Activated T-helper 1 cell treated with anti-CD3 and anti-CD28 coated beads, Interleukin-12 subunit alpha, Interleukin-12 subunit beta, Interleukin-2, Interleukin-4 antibody, amounts not matched to agents 30 ng/mL and 10 ng/mL and 1 ng/mL, durations not matched to agents 14 hours and 24 hours and 36 hours (primary cell): ENCODE measurements around the gene LMO2. TPM values are rescaled to one million over a fixed set of nuclear protein-coding genes. Genes with fewer than 3 reads are reported as not detected.

Experiments
- DNase-seq: peaks from one replicate; pipeline ENCODE4 v3.0.0; 2021; ENCODE audit warnings: low spot score
- H3K27ac Mint-ChIP-seq: one replicate; pipeline ENCODE4 v1.8.0; 2021; ENCODE audit warnings: mild to moderate bottlenecking, mixed read lengths
- H3K27me3 Mint-ChIP-seq: one replicate; pipeline ENCODE4 v1.8.0; 2022; ENCODE audit warnings: mild to moderate bottlenecking, moderate library complexity, mixed read lengths; ENCODE audit not compliant: insufficient read depth
- H3K36me3 Mint-ChIP-seq: one replicate; pipeline ENCODE4 v1.8.0; 2021; ENCODE audit warnings: low read depth, mixed read lengths
- H3K4me1 Mint-ChIP-seq: one replicate; pipeline ENCODE4 v1.8.0; 2021; ENCODE audit warnings: low read depth, mixed read lengths
- H3K4me3 Mint-ChIP-seq: one replicate; pipeline ENCODE4 v1.8.0; 2021; ENCODE audit warnings: mild to moderate bottlenecking, moderate library complexity, mixed read lengths
- H3K9me3 Mint-ChIP-seq: one replicate; pipeline ENCODE4 v1.8.0; 2021; ENCODE audit warnings: mixed read lengths
- intact Hi-C: fragments of 100-400 bp; cut with micrococcal nuclease; formaldehyde crosslinking; loops from one replicate; pipeline ENCODE4 v1.15.1; 2024
- total RNA-seq: library from RNA; stranded (reverse); gene quantifications from 2 replicates; pipeline ENCODE4 v1.2.3, GENCODE V29; 2022

Gene LMO2
- total RNA-seq, 1 donor from 2014 or later: not detected

DNA sequence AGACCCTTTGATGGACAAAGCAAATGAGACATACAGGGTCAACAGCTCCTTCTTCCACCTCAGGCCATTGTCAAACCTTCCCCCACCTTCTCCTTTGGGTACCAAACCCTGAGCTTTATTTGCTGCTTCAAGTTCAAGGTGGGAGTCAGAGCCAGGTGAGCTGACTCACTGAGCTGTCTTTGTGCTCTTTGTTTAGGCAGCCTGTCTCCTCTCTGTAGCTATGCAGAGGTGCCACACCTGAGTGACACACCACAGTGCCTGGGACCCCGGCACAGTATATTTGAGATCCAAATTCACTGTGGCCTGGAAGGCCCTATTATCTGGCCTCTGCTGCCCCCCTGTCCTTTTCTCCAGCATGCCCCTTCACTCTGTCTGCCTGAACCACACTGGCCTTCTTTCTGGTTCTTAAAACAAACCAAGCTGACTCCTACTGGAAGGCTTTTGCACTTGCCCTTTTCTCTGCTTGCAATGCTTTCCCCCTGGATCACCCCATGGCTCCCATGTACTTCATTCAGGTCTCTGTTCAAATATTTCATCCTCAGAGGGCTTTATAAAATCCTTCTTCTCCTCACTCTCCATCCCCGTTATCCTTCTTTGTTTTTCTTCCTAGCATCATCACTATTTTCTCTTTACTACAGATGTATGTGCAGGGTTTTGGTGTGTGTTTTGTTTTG lies 16.1 kb downstream of the LMO2 start:
- H3K36me3 Mint-ChIP-seq: no peaks in the 10 kb centered on the region
- peaks cover 53% of the 10 kb centered on the region for H3K27me3 Mint-ChIP-seq
- H3K9me3 Mint-ChIP-seq: no peaks in the 10 kb centered on the region
- DNase-seq: no peak
- H3K4me3 Mint-ChIP-seq: no peak overlapping the region
- H3K4me1 Mint-ChIP-seq: no peaks in the 10 kb centered on the region
- no peak overlapping the region for H3K27ac Mint-ChIP-seq
- intact Hi-C loops: no loop called here

DNA sequence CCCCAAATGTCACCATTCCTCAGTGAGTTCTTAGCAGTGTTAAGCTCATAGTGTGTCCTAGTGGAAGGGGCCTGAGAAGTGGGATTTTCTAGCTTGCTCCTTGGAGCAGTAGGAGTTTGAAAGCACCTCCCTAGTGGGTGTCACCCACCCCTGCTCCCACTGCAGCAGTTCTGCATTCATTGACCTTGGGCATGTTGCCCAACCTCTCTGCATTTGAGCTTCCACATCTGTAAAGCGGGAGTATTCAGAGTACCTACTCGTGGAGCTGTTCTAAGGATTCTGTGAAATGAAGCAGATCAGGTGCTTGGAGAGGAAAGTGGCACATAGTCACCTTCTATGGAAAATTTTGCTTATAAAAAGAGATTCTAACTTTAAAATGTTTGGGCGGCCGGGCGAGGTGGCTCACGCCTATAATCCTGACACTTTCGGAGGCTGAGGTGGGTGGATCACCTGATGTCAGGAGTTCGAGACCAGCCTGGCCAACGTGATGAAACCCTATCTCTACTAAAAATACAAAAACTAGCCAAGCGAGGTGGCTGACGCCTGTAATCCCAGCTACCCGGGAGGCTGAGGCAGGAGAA lies 16.9 kb downstream of the LMO2 start:
- Mint-ChIP-seq H3K27me3 (peaks cover 57% of the 10 kb centered on the region), H3K4me1 (peaks cover 2% of the 10 kb centered on the region), H3K27ac (no peak overlapping the region), H3K9me3 (no peaks in the 10 kb centered on the region), H3K36me3 (no peaks in the 10 kb centered on the region), H3K4me3 (no peak overlapping the region)
- intact Hi-C loops: no loop called here
- DNase-seq: no peak

DNA sequence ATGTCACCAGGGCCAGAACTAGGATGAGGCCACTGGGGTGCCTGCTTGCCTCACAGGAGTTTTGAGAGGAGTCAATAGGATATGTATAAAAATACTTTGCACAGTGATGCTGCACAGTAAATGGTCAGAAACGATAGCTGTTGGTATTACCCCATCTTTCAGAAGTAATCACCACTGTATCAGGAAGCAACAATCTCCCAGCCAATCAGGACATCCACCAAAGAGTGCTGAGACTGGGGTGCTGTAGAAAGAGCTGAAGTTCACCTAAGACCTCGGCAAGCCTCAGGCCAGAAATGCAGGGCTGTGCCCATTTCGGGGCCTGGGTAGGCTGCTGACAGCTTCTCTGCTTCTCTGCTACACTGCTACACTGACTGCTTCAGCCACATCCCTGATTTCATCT lies 17.4 kb downstream of the LMO2 start:
- peaks cover 58% of the 10 kb centered on the region for H3K27me3 Mint-ChIP-seq
- H3K4me3 Mint-ChIP-seq: no peak overlapping the region
- peaks cover 5% of the 10 kb centered on the region for H3K4me1 Mint-ChIP-seq
- no peaks in the 10 kb centered on the region for H3K36me3 Mint-ChIP-seq
- no peaks in the 10 kb centered on the region for H3K9me3 Mint-ChIP-seq
- H3K27ac Mint-ChIP-seq: no peak overlapping the region
- no peak for DNase-seq
- intact Hi-C loops: no loop called here

DNA sequence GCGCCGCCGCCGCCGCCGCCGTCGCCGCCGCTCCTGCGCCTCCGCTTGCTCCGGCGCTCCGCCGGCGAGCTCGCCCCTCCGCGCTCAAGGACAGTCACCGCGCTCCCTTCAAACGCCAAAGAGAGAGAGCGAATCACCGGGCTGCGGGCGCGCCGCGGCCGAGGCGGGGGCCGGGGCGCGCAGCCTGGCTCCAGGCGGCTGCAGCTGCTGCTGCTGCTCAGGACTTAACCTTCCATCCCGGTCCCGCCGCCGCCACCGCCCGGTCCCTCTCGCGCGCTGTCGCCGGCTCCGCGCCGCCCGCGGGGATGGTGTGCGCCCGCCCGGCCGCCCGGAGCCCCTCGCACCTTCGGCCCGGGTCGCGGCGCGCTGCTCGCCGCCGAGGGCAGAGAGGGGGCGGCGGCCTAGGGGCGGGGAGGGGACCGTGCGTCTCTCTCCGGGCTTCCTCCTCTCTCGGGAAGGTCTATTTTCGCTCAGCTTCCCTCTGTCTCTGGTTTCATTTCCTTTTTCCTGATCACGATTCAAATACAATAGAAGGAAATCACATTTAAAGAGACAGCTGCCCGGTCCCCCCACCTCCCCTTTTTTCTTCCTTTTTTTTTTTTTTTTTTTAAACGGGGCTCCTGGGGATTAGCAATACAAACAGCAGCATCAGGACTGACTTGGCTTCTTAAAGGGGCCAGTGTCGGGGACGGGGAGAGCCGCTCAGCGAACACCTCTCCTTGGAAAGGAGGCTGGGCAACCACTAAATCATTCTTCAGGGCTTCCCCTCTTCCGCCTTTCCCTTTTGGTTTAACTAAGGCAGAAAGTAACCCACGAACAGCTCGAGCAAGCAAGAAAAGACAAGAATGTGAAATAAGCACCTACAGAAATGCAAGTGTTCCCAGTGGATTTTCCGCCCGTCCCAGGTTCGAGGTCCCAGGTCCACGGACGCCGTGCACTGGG lies 22.1 kb downstream of the LMO2 start:
- DNase-seq: no peak
- H3K4me1 Mint-ChIP-seq: peaks cover 5% of the 10 kb centered on the region
- H3K4me3 Mint-ChIP-seq: peak overlapping the region; percentile 80
- intact Hi-C loops: no loop called here
- H3K9me3 Mint-ChIP-seq: no peaks in the 10 kb centered on the region
- H3K36me3 Mint-ChIP-seq: no peaks in the 10 kb centered on the region
- H3K27ac Mint-ChIP-seq: peak overlapping the region; percentile 34
- H3K27me3 Mint-ChIP-seq: peaks cover 66% of the 10 kb centered on the region

DNA sequence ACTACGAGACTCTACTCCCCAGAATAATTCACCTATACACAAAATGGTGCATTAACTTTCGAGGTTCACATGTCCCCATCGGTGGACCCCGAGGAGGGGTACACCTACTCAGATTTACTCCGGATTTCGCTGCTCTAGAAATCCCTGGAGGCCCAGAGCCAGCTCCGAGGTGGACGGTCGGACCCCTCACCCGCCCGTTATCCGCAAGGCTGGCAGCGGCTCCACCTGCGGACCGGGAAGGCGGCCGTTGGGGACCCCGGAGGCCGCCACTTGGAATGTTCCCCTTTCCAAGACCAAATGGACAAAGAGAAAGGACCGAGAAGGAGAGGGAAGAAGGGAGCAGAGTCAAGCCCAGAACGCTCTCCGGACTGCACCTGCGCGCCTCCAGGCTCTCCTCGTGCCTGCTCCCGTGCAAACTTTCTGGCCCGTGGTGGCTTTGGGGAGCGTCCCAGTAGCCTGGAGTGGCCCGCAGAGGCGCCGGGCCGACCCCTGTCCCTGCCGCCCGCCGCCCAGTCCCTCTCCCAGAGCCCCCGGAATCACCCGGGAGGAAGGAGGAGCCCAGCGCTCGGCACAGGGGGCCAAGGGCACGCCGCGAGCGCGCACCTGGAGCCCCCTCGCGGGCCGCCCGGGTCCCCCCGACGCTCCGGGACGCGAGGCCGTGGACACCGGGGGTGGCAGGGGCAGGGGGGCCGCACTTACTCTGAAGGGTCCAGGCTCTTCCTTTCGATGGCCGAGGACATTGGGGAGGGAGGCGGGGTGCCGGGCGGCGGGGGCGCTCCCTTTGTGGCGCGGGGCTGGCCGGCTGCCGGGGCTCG lies 23.0 kb downstream of the LMO2 start:
- Mint-ChIP-seq H3K27ac (no peak overlapping the region), H3K4me3 (peak overlapping the region; percentile 26), H3K4me1 (peaks cover 5% of the 10 kb centered on the region), H3K27me3 (peaks cover 67% of the 10 kb centered on the region), H3K9me3 (no peaks in the 10 kb centered on the region), H3K36me3 (no peaks in the 10 kb centered on the region)
- intact Hi-C loops: no loop called here
- DNase-seq: no peak

DNA sequence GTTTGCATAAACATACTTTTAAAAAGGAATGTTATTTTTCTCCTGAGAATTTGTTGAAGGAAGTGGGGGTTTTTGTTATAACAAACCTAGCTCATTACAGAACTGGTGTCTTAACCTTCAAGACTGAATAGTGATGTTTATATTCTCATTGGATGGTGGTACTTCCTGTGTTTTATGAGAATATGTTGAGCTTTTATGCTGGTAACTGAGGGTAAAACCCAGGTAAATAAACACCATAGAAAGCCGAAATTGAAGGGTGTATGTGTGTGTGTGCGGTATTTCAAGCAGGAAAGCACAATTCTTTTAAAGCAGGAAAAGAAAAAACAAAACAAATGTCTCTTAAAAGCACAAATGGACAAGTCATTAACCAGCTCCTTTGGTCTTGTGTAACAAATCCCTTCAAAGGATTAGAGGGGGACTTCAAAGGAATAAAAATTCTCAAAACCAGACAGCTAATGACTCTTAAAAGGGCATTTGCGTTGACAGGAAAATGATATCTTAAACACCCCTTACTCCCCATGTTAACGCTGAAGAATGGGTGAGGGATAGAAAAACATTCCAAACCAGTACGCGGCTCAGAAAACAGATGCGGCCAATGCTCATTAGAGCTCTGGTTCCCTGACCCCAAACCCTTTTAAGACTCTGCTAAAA lies 23.8 kb downstream of the LMO2 start:
- Mint-ChIP-seq H3K9me3 (no peaks in the 10 kb centered on the region), H3K4me1 (peaks cover 5% of the 10 kb centered on the region), H3K36me3 (no peaks in the 10 kb centered on the region), H3K27ac (no peak overlapping the region), H3K4me3 (no peak overlapping the region), H3K27me3 (peaks cover 69% of the 10 kb centered on the region)
- DNase-seq: no peak
- intact Hi-C loops: no loop called here

DNA sequence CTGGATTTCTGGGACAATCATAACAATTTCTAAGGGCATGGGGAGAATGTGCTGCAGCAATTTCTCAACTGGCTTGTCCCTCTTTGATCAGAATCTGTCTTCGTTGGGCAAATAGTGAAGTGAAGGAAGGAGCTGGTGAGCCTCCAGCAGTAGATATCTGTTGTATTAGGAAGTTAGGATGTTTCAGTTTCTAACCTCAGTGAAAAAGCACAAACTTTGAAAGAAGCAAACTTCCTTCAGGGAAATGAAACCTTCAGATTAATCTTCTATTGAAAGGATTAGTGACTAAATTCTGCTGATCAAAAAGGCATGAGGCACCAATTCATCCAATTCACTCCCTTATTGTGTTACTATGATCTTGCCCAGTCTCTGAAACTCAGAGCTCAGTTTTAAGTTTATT lies 24.3 kb downstream of the LMO2 start:
- intact Hi-C loops: no loop called here
- H3K4me3 Mint-ChIP-seq: no peak overlapping the region
- no peaks in the 10 kb centered on the region for H3K9me3 Mint-ChIP-seq
- H3K36me3 Mint-ChIP-seq: no peaks in the 10 kb centered on the region
- peaks cover 69% of the 10 kb centered on the region for H3K27me3 Mint-ChIP-seq
- no peak for DNase-seq
- peaks cover 5% of the 10 kb centered on the region for H3K4me1 Mint-ChIP-seq
- H3K27ac Mint-ChIP-seq: no peak overlapping the region

DNA sequence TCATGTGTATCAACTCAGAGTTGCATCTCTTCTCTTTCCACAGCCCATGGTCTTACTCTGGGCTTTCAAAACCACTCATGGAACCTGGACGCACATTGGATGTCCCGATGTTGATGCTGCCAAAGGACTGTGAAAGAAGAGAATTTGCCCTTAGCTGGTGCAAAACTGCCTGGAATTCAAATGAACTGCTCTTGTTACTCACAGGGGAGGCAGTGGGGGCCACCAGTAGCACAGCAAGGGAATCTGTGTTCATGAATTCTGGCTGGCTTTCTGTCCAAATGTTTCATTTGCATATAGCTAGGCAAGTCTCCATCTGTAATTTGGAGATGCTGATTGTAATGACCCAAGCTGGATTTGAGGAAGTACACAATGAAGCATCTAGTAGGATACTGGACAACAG lies 24.9 kb downstream of the LMO2 start:
- H3K9me3 Mint-ChIP-seq: no peaks in the 10 kb centered on the region
- no peak overlapping the region for H3K27ac Mint-ChIP-seq
- intact Hi-C loops: no loop called here

DNA sequence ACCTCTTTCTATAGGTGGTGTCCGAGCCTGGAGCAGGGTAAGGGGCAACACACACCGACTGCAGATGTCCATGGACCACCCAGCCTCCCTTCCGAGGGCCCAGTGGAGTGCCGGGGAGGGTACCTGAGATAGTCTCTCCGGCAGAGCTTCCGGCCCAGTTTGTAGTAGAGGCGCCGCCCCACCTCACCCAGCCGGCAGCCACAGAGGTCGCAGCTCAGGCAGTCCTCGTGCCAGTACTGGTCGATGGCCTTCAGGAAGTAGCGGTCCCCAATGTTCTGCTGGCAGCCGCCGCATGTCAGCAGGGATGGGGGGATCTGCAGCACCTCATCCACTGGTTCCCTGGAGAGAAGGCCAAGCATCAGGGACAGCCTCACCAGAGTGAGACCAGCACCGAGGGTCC lies 27.4 kb downstream of the LMO2 start:
- Mint-ChIP-seq H3K9me3 (no peaks in the 10 kb centered on the region), H3K27me3 (peaks cover 63% of the 10 kb centered on the region), H3K36me3 (no peaks in the 10 kb centered on the region), H3K4me1 (no peaks in the 10 kb centered on the region), H3K27ac (no peak overlapping the region), H3K4me3 (no peak overlapping the region)
- DNase-seq: no peak
- intact Hi-C loops: no loop called here

More for the DNA sequence above, 24.9 kb downstream of the LMO2 start:
- H3K4me1 Mint-ChIP-seq: peaks cover 5% of the 10 kb centered on the region
- no peak overlapping the region for H3K4me3 Mint-ChIP-seq
- no peaks in the 10 kb centered on the region for H3K36me3 Mint-ChIP-seq
- no peak for DNase-seq
- H3K27me3 Mint-ChIP-seq: peaks cover 65% of the 10 kb centered on the region

DNA sequence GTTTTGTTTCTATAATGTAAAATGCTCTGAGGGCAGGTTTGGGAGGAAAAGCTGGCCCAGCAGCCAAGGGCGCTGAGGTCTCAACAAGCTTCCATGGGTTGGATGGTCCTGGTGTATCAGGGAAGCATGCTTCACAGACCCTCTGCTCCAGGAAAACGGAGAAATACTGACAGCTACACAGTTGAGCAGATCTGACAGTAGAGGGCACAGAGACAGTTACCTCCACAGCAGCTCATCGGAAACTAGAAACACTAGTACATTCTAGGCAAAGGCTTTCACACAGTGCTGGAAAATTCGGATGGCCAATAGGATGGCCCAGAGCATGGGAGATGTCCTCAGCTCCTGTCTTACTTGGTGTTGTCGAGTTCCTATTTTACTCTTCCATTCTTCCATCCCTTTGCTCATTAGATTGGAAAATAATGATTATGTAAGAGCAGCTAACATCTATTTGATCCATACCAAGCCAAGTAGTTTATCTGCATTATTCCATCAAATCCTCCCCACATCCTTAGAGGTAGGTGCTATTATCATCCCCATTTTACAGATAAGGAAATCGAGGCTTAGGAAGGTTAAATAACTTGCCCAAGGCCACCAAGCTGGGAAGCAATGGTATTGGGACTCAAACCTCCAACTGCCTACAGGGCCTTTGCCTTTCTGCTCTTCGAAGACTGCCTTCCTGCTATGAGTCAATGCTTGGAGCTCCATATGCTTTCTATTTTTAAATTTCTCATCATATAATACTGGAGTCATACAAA lies 28.3 kb downstream of the LMO2 start:
- no peak overlapping the region for H3K4me3 Mint-ChIP-seq
- H3K4me1 Mint-ChIP-seq: no peaks in the 10 kb centered on the region
- intact Hi-C loops: no loop called here
- no peaks in the 10 kb centered on the region for H3K9me3 Mint-ChIP-seq
- H3K36me3 Mint-ChIP-seq: no peaks in the 10 kb centered on the region
- DNase-seq: no peak
- H3K27me3 Mint-ChIP-seq: peaks cover 70% of the 10 kb centered on the region
- no peak overlapping the region for H3K27ac Mint-ChIP-seq

DNA sequence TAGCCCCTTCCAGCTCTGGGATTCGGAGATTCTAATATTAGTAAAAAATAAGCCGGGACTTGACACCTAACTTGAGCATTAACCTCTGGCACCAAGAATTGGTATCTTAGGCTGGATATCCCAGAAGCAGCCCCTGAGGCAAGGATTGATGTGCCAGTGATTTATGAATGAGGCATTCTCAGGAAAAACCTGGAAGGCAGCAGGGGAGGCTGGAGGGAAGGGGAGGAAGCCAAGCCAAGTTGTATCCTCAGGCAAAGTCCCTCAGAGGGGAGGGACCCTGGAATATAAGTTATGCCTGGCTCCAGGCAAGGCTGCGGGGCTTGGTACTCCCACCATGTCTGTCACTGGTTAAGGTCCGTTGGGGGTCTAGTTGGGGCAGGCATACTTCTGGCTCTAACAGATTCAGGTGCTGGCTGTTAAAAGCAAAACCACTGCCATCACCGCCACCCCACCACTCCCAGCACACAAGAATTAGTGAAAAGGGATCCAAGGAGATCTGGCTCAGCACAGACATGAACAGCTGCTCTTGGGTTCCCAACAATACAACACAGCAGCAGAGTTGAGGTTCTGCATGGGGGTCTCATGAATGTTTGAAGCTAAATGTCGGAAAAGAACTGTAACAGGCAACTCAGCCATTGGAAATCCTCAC lies 29.8 kb downstream of the LMO2 start:
- Mint-ChIP-seq H3K4me1 (no peaks in the 10 kb centered on the region), H3K36me3 (no peaks in the 10 kb centered on the region), H3K27me3 (peaks cover 65% of the 10 kb centered on the region), H3K9me3 (no peaks in the 10 kb centered on the region), H3K27ac (no peak overlapping the region), H3K4me3 (no peak overlapping the region)
- intact Hi-C loops: no loop called here
- DNase-seq: no peak
